Measurements from ENCODE around the gene GINS1. TPM values are rescaled to one million over a fixed set of nuclear protein-coding genes. Genes with fewer than 3 reads are reported as not detected.

Gene GINS1
- total RNA-seq, 1 experiment from 2014 or later, result 74.3 TPM

GRCh38 chr20:25470045-25470444 lies 62.6 kb downstream of the GINS1 start:
- no peaks in the 10 kb centered on the region for H3K27me3 ChIP-seq (ENCODE audit: insufficient read depth, low read length)
- peak; percentile 76 for DNase-seq
- no peaks in the 10 kb centered on the region for H3K9me3 ChIP-seq (ENCODE audit: control insufficient read depth, low read depth, low read length)
- Mint-ChIP-seq H3K4me1 (peaks cover 3 to 5% of the 10 kb centered on the region in 2 experiments; a peak in 1 of 4 replicates), H3K27me3 (ENCODE audit: low read depth) (no peaks in the 10 kb centered on the region), H3K27ac (peak overlapping the region; percentile 26 to 94 (median 47); a peak in 4 of 7 replicates), H3K9me3 (no peaks in the 10 kb centered on the region), H3K36me3 (ENCODE audit: insufficient read depth in 1 of 3, low read depth in 3 of 3) (peaks cover 50 to 75% (median 65%) of the 10 kb centered on the region in 3 experiments), H3K4me3 (no peak overlapping the region)
- H3K4me1 ChIP-seq (ENCODE audit: insufficient read depth, low read length), result no peaks in the 10 kb centered on the region
- H4K91ac ChIP-seq (ENCODE audit: insufficient read length, low read depth, low read length), result no peak overlapping the region
- H2AK5ac ChIP-seq (ENCODE audit: insufficient read length, low read length), result no peak overlapping the region
- no peak overlapping the region for H2BK5ac ChIP-seq (ENCODE audit: insufficient read length, low read length)
- no peak overlapping the region for H3K4me2 ChIP-seq (ENCODE audit: insufficient read depth, insufficient read length, low read length)
- H3K18ac ChIP-seq (ENCODE audit: insufficient read length, low read depth, low read length), result no peak overlapping the region
- no peak overlapping the region for H3K23ac ChIP-seq (ENCODE audit: insufficient read length, low read depth, low read length)
- H4K8ac ChIP-seq (replicated peaks; ENCODE audit: insufficient read length, low read depth, low read length), result no peak overlapping the region
- H3K27ac ChIP-seq (ENCODE audit: insufficient read length, low read depth, low read length), result no peak overlapping the region
- H3K4ac ChIP-seq (ENCODE audit: low read depth, low read length), result no peak overlapping the region
- no peak overlapping the region for H2AFZ ChIP-seq (ENCODE audit: low read length)
- no peak overlapping the region for H2BK20ac ChIP-seq (ENCODE audit: low read depth, low read length, poor library complexity, severe bottlenecking)
- no CpG with 5 or more reads among the region's 13 CpGs for WGBS (ENCODE audit: extremely low coverage, insufficient read length, low lambda C conversion rate)
- H2BK12ac ChIP-seq (ENCODE audit: insufficient read length, low read depth, low read length), result no peak overlapping the region
- H2BK120ac ChIP-seq (ENCODE audit: low read depth, low read length, poor library complexity, severe bottlenecking), result no peak overlapping the region
- H3K79me1 ChIP-seq (ENCODE audit: insufficient read depth, low read depth, low read length, poor library complexity, severe bottlenecking), result no peaks in the 10 kb centered on the region
- no peak overlapping the region for H3K14ac ChIP-seq (ENCODE audit: insufficient read depth, low read length)
- no peak overlapping the region for H3T11ph ChIP-seq (ENCODE audit: low read length)
- no peaks in the 10 kb centered on the region for H3K79me2 ChIP-seq (ENCODE audit: insufficient read depth, low read length)
- no peak overlapping the region for H4K5ac ChIP-seq (ENCODE audit: insufficient read length, low read depth, low read length)
- no peak overlapping the region for H2BK15ac ChIP-seq (ENCODE audit: low read depth, low read length)
- no peak overlapping the region for H3K9ac ChIP-seq (ENCODE audit: extremely low read depth, insufficient read length, low read length)
- H4K20me1 ChIP-seq (ENCODE audit: control insufficient read depth, insufficient read depth, insufficient read length), result no peaks in the 10 kb centered on the region
- H3K23me2 ChIP-seq (ENCODE audit: insufficient read length, low read depth, low read length, poor library complexity, severe bottlenecking), result no peaks in the 10 kb centered on the region
- TF ChIP-seq CTCF (conservative IDR thresholded peaks at IDR 0.05), result peak; percentile 86
- no peak overlapping the region for H3K56ac ChIP-seq (ENCODE audit: insufficient read length, low read depth, low read length)
